Keratinocyte (primary cell): ENCODE results near the gene TNFSF8. TPM values are rescaled to one million over a fixed set of nuclear protein-coding genes. Genes with fewer than 3 reads are reported as not detected.

Experiments
- DNase-seq: peaks from one replicate; pipeline ENCODE4 v3.0.0-alpha.2; 2011; ENCODE audit warnings: low read depth, missing footprints, low spot score
- FAIRE-seq: peaks from 2 replicates; lab custom pipeline; 2011; peaks lifted over from hg19 to GRCh38; lab: Jason Lieb, UNC
- H2AFZ ChIP-seq: 2 replicates; pipeline ENCODE4 v1.6.0; 2012; ENCODE audit warnings: low read length, control low read depth, inconsistent platforms; ENCODE audit not compliant: control insufficient read depth
- H3K27ac ChIP-seq: 2 replicates; pipeline ENCODE4 v1.5.1; 2011; ENCODE audit warnings: low read length; ENCODE audit not compliant: control insufficient read depth, insufficient read depth
- H3K27me3 ChIP-seq: 3 replicates; pipeline ENCODE4 v1.6.0; 2011; ENCODE audit warnings: low read length; ENCODE audit not compliant: control insufficient read depth, insufficient read depth; ENCODE audit errors: extremely low read depth
- H3K36me3 ChIP-seq, 2 experiments: 2 replicates in 1 of 2; 3 replicates in 1 of 2; pipeline ENCODE4 v1.5.1; 2011; ENCODE audit warnings: low read length in 2 of 2, mild to moderate bottlenecking in 1 of 2; ENCODE audit not compliant: control insufficient read depth in 2 of 2, insufficient read depth in 2 of 2; ENCODE audit errors: extremely low read depth in 1 of 2
- H3K4me1 ChIP-seq: 3 replicates; pipeline ENCODE4 v1.5.1; 2011; ENCODE audit warnings: low read length; ENCODE audit not compliant: control insufficient read depth, insufficient read depth; ENCODE audit errors: extremely low read depth
- H3K4me2 ChIP-seq: 3 replicates; pipeline ENCODE4 v1.6.0; 2011; ENCODE audit warnings: low read depth, low read length; ENCODE audit not compliant: control insufficient read depth, insufficient read depth; ENCODE audit errors: extremely low read depth
- H3K4me3 ChIP-seq, 3 experiments: fragments of 200-600 bp in 1 of 3; sonication (generic) in 1 of 3; 2 replicates in 2 of 3; 3 replicates in 1 of 3; pipeline ENCODE4 v1.5.1; 2011 to 2016; ENCODE audit warnings: low read length in 3 of 3, mild to moderate bottlenecking in 3 of 3, control low read depth in 2 of 3, inconsistent platforms in 1 of 3, low read depth in 1 of 3, mixed read lengths in 1 of 3, mixed run types in 1 of 3, moderate library complexity in 1 of 3; ENCODE audit not compliant: control insufficient read depth in 2 of 3, insufficient read depth in 2 of 3; ENCODE audit errors: extremely low read depth in 1 of 3
- H3K79me2 ChIP-seq: 2 replicates; pipeline ENCODE4 v1.6.0; 2012; ENCODE audit warnings: low read length; ENCODE audit not compliant: control insufficient read depth, insufficient read depth
- H3K9ac ChIP-seq: 3 replicates; pipeline ENCODE4 v1.6.0; 2011; ENCODE audit warnings: low read length; ENCODE audit not compliant: control insufficient read depth, insufficient read depth; ENCODE audit errors: extremely low read depth
- H3K9me1 ChIP-seq: 3 replicates; pipeline ENCODE4 v1.6.0; 2011; ENCODE audit warnings: low read length; ENCODE audit not compliant: control insufficient read depth, insufficient read depth; ENCODE audit errors: extremely low read depth
- H3K9me3 ChIP-seq: 2 replicates; pipeline ENCODE4 v1.5.1; 2012; ENCODE audit warnings: low read depth, low read length; ENCODE audit not compliant: control insufficient read depth
- H4K20me1 ChIP-seq: 3 replicates; pipeline ENCODE4 v1.6.0; 2011; ENCODE audit warnings: low read length; ENCODE audit not compliant: control insufficient read depth, insufficient read depth; ENCODE audit errors: extremely low read depth
- EZH2 ChIP-seq: IDR thresholded peaks from one replicate; pipeline ENCODE4 v1.6.1; 2012; ENCODE audit warnings: inconsistent platforms, mild to moderate bottlenecking, low read length, moderate library complexity
- dilution Hi-C: fragments of 300-500 bp; cut with MboI; formaldehyde crosslinking; loops from one replicate; pipeline ENCODE4 v1.7.0; 2020; ENCODE audit warnings: low sequenced_read_pairs; ENCODE audit not compliant: extremely low pct_ligation_motif_present
- polyA plus RNA-seq, 5 experiments: library from polyadenylated mRNA; depleted of rRNA in 3 of 5; stranded (reverse) in 3 of 5; stranded (forward) in 1 of 5; unstranded in 1 of 5; fragments of >200 nt; gene quantifications; 1 replicate in 1 of 5; 2 replicates in 3 of 5; 3 replicates in 1 of 5; pipeline versions ENCODE4 v1.2.1 to v1.2.3, GENCODE V29; 2011 to 2012; ENCODE audit warnings: missing spikeins in 2 of 5, low read depth in 1 of 5, low replicate concordance in 1 of 5
- TF ChIP-seq, protein P1 (sequence below), 3 experiments: IDR thresholded peaks in 1 of 3; conservative IDR thresholded peaks in 1 of 3; optimal IDR thresholded peaks in 1 of 3; 2 replicates in 2 of 3; 3 replicates in 1 of 3; pipeline versions ENCODE3 to v1.5.1; 2011; ENCODE audit warnings: low read length in 3 of 3, mild to moderate bottlenecking in 3 of 3, moderate library complexity in 2 of 3, control low read depth in 1 of 3, inconsistent platforms in 1 of 3; ENCODE audit not compliant: insufficient read depth in 2 of 3; ENCODE audit errors: extremely low read depth in 1 of 3

Gene TNFSF8
- polyA plus RNA-seq, 1 donor (not counting 4 experiments of a cell fraction or from before 2014, with no cell fraction given): not detected

DNA sequence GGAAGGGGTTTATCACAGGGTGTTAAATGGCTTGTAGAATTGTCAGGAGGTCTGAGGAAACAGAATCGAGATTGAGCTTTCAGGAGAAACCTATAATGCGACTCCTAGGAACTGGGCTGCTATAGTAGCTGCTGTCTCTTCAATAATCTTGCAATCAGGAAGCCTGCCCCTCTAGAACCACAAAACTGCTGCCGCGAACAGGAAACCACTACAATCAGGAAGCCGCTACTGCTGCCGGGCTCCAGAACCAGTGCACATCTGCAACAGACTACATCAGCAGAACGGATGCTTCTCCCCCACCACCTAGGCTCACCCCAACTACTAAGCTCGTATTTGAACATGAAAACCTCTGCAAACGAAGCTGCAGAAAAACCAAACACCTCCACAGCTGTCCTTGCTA lies 31.6 kb downstream of the TNFSF8 start:
- H3K4me3 ChIP-seq: no peak overlapping the region
- no peak overlapping the region for H3K9ac ChIP-seq
- H3K4me1 ChIP-seq: peaks cover 32% of the 10 kb centered on the region
- H3K9me1 ChIP-seq: no peaks in the 10 kb centered on the region
- no peak for TF ChIP-seq EZH2
- TF ChIP-seq, protein P1, sequence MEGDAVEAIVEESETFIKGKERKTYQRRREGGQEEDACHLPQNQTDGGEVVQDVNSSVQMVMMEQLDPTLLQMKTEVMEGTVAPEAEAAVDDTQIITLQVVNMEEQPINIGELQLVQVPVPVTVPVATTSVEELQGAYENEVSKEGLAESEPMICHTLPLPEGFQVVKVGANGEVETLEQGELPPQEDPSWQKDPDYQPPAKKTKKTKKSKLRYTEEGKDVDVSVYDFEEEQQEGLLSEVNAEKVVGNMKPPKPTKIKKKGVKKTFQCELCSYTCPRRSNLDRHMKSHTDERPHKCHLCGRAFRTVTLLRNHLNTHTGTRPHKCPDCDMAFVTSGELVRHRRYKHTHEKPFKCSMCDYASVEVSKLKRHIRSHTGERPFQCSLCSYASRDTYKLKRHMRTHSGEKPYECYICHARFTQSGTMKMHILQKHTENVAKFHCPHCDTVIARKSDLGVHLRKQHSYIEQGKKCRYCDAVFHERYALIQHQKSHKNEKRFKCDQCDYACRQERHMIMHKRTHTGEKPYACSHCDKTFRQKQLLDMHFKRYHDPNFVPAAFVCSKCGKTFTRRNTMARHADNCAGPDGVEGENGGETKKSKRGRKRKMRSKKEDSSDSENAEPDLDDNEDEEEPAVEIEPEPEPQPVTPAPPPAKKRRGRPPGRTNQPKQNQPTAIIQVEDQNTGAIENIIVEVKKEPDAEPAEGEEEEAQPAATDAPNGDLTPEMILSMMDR (optimal IDR thresholded peaks at IDR 0.05 in 1 of 3, IDR thresholded peaks at IDR 0.05 in 1 of 3, conservative IDR thresholded peaks at IDR 0.05 in 1 of 3; ENCODE audit: extremely low read depth in 1 of 3, insufficient read depth in 2 of 3, low read length in 3 of 3): no peak
- no peak overlapping the region for H3K27ac ChIP-seq
- no peak for DNase-seq
- H3K9me3 ChIP-seq: no peaks in the 10 kb centered on the region
- no peak for FAIRE-seq
- H3K36me3 ChIP-seq: no peaks in the 10 kb centered on the region
- no peak overlapping the region for H3K4me2 ChIP-seq
- no peaks in the 10 kb centered on the region for H4K20me1 ChIP-seq
- H3K79me2 ChIP-seq: no peaks in the 10 kb centered on the region
- no peaks in the 10 kb centered on the region for H3K27me3 ChIP-seq
- H2AFZ ChIP-seq: no peak overlapping the region
- dilution Hi-C loops: no loop called here

DNA sequence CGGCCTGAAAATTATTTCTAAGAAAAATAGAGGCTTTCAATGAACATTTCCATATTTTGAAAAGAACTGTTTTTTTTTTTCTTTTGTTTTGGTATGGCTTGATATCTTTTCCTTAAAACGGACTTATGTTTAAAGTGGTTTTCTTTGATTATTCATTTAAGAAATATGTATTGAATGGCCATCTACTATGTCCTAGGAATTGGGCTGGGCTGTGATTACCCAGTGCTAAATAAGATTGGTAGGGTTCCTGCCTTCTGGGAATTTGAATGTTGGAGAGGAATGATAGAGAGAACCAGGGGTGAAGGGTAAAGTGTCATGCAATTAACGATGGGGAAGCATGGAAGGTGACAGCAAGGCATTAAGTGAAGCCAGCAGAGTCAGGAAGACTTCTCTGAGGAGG lies 33.2 kb downstream of the TNFSF8 start:
- Histone ChIP-seq H3K27me3 (no peaks in the 10 kb centered on the region), H3K4me3 (no peak overlapping the region), H4K20me1 (no peaks in the 10 kb centered on the region), H3K27ac (no peak overlapping the region), H3K4me2 (no peak overlapping the region), H2AFZ (no peak overlapping the region), H3K9ac (no peak overlapping the region), H3K4me1 (peaks cover 35% of the 10 kb centered on the region), H3K9me1 (no peaks in the 10 kb centered on the region), H3K79me2 (no peaks in the 10 kb centered on the region), H3K36me3 (no peaks in the 10 kb centered on the region), H3K9me3 (no peaks in the 10 kb centered on the region)
- dilution Hi-C loops: no loop called here
- DNase-seq (no peak), FAIRE-seq (no peak)
- TF ChIP-seq, protein P1 (optimal IDR thresholded peaks at IDR 0.05 in 1 of 3, IDR thresholded peaks at IDR 0.05 in 1 of 3, conservative IDR thresholded peaks at IDR 0.05 in 1 of 3; ENCODE audit: extremely low read depth in 1 of 3, insufficient read depth in 2 of 3, low read length in 3 of 3): no peak
- no peak for TF ChIP-seq EZH2
